Erythroblast (primary cell): ENCODE data around the gene NSFL1C.

Source experiments
- GATA1 ChIP-seq: IDR thresholded peaks from 2 replicates; pipeline ENCODE4 v1.6.1; 2011; ENCODE audit warnings: low read depth, mild to moderate bottlenecking, control low read depth, low read length, moderate library complexity
- POLR2A ChIP-seq: IDR thresholded peaks from 2 replicates; pipeline ENCODE4 v1.6.1; 2011; ENCODE audit warnings: mild to moderate bottlenecking, low read length

DNA sequence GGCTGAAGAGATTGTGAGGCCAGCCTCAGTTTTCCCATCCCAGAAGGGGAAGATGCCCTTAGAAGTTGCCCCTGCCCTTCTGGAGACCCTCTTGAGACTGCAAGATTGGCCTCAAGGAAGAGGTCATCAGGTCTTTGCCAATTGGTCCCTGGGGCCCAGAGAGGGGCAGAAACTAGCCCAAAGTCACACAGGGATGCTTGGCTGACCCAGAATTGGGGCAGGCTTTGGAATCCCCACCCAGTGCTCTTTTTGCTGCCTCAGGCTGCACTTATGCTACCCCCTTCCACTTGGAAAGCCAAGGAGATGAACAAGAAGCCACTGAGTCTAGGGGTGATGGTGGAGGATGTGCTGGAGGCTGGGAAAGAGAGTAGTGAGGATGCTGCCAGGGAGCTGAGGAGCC is 48.9 kb downstream of the NSFL1C start:
- TF ChIP-seq POLR2A (no peak), GATA1 (no peak)
